HG02943 (cell line): Measurements from ENCODE around the gene CSK.

Source experiments
- ATAC-seq: cut with Tn5 transposase; IDR thresholded peaks from one replicate; pipeline ENCODE4 v1.9.1; 2021; ENCODE audit warnings: mild to moderate bottlenecking, low read depth, moderate library complexity; ENCODE audit not compliant: unreplicated experiment

Gene CSK

GRCh38 chr15:74769463-74770025 is 12.3 kb upstream of the CSK start:
- no peak for ATAC-seq

DNA sequence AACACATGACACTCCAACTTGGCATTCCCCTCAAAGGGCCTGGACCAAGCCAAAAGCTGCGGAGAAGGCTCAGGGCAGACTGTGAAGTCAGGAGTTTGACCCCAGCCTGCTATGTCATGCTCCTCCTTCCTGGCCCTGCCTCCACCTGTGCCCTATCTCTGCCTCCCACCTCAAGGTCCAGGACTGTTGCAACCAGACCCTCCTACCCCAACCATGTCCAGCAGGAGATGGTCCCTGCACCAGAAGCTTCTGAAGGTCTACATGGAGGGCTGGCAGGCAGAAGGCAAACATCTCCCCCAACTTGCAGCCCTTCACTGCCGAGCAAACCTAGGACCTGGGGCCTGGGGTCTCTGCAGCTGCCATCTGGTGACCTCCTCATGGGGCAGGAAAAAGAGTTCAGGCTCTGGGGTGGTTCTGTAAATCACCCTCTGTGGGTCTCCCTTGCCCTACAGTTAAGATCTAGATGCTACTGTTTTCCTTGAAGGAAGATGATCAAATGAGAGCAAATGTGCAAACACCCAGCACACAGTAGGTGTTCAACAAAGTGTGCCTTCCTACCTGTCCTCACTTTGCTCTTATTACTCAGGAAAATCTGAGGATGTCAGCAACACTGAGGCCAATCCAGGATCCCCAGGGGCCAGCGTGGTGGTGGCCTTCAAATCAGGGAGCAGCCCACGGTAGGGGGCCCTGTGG is 11.5 kb upstream of the CSK start:
- no peak for ATAC-seq

GRCh38 chr15:74773329-74773728 is 8.6 kb upstream of the CSK start:
- no peak for ATAC-seq

DNA sequence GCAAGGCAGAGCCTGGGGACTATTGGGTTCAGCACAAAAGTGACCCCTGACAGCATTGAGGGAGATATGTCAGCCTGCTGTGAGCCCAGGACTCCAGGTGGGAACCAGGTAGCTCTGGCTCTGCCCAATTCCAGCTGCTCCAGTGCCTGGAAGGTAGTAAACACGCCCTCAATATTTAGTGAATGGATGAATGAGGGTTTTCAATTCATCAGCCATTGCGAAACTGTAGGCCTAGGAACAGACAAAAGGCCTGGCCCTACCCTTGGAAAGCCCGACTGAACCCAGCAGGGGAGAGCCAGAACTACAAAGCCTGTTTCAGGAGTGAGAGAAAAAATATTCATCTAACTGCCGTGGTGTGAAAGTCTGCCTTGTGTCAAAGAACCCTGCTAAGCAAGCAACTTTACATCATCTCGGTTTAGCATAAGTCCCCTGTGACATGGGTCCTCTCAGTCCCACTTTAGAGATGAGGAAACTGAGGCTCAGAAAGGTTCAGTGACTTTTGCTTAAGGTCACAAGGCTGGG is 8.1 kb upstream of the CSK start:
- ATAC-seq: no peak

DNA sequence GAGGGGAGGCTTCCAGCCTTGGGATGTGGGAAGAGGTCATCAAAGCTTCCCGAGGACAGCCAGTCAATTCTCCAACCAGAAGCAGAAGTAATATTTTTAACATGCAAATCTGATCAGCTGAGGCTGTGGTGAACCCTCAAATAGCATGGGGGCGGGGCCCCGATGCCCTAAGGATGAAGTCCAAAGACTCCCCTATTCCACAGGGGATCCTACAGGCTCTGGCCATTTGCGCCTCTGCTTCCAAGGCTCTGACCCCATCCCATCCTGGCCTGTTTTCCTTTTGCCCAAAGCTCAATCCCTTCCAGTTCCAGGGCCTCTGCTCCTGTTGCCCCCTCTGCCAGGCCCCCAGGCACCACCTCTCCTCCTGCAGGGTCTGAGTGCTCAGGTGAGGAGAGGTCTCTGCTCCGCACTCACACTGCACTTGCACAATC is 6.7 kb upstream of the CSK start:
- ATAC-seq: no peak

DNA sequence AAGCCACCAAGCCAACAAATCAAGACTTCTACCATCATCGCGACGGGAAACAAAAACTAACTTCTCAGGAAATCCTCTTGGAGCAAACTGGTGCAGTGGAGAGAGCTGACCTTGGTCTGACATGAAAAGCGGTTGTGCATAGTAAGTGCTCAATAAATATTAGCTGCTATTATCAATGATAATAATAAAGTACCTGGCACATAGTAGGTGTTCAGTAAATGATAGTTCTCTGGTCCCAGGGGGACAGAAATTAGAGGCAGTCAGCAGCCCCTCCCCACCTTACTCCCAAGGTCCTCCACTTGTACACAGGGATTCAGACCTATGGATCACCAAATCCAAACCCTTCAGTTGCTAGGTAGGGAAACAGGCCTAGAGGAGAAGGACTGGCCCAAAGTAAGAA is 6.0 kb upstream of the CSK start:
- ATAC-seq: no peak

- no peak for ATAC-seq
Observed at GRCh38 chr15:74776821-74777768, 4.8 kb upstream of the CSK start.

DNA sequence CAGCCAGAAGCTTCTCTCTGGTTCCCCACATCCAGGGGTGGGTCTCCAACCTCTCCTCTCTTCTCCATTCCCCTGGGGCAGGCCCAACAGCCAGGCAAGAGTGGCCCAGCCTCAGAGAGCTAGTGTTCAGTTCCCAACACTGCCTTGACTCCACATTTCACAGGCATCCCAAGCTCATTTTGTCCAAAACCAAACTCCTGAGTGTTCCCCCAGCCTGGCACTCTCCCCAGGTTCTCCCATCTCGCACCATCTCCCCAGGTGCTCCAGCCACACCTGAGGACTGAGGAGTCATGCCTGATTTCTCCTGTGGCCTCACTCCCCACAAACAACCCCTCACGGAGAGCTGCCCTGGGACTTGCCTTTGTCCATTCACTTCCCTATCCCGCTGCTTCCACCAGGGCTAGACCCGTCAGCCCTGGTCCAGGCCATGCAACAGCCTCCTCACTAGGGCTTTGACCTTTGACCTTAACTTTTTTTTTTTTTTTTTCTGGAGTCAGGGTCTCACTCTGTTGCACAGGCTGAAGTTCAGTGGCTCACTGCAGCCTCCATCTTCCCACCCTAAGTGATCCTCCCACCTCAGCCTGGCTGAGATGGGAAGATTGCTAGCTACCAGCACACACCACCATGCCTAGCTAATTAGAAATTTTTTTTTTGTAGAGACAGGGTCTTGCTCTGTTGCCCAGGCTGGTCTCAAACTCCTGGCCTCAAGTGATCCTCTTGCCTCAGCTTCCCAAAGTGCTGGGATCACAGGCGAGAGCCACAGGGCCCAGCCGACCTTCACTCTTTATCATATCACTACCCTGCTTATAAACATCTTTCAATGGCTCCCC is 3.9 kb upstream of the CSK start:
- ATAC-seq: no peak

GRCh38 chr15:74778599-74778970 is 3.3 kb upstream of the CSK start:
- no peak for ATAC-seq

- no peak for ATAC-seq
Observed at GRCh38 chr15:74779162-74779648, 2.7 kb upstream of the CSK start.

GRCh38 chr15:74780523-74781430 is 1.1 kb upstream of the CSK start:
- no peak for ATAC-seq

GRCh38 chr15:74782259-74783071 is 585 bp downstream of the CSK start:
- no peak for ATAC-seq

- ATAC-seq: no peak
Observed at GRCh38 chr15:74783072-74783807, 1.4 kb downstream of the CSK start.

DNA sequence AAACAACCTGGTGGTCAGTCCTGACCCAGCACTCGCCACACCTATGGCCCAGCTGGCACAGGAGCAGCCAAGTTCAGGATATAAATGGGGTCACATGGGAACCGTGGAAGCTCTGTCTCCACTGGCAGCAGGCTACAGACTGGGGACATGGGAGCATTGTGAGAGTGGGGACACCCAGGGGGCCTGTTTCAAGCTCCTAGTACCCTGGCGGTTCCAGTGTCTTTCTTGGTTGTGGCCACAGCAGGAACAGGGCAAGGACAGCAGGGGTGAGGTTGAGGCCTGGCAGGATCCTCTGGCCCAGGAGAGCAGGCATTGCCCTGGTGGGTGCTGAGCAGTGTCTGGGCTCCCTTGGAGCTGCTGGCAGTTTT is 1.9 kb downstream of the CSK start:
- ATAC-seq: no peak

GRCh38 chr15:74784426-74785193 is 2.7 kb downstream of the CSK start:
- no peak for ATAC-seq

GRCh38 chr15:74785194-74786032 is 3.5 kb downstream of the CSK start:
- no peak for ATAC-seq
